GM21381 (cell line): ENCODE measurements around the gene DGKH.
"Not testable (repeated sequence)": the region's sequence is repeated elsewhere in the genome, so short reads cannot be mapped to it uniquely, and the experiment has no call there.

Experiments
- ATAC-seq: cut with Tn5 transposase; IDR thresholded peaks from one replicate; pipeline ENCODE4 v1.9.1; 2021; ENCODE audit warnings: mild to moderate bottlenecking, moderate library complexity; ENCODE audit not compliant: unreplicated experiment

DGKH gene

DNA sequence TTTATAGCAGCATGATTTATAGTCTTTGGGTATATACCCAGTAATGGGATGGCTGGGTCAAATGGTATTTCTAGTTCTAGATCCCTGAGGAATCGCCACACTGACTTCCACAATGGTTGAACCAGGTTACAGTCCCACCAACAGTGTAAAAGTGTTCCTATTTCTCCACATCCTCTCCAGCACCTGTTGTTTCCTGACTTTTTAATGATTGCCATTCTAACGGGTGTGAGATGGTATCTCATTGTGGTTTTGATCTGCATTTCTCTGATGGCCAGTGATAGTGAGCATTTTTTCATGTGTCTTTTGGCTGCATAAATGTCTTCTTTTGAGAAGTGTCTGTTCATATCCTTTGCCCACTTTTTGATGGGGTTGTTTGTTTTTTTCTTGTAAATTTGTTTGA lies 114.9 kb downstream of the DGKH start:
- ATAC-seq, result not testable (repeated sequence)

- not testable (repeated sequence) for ATAC-seq
These were observed 115.5 kb downstream of the DGKH start for GRCh38 chr13:42163910-42164309.

DNA sequence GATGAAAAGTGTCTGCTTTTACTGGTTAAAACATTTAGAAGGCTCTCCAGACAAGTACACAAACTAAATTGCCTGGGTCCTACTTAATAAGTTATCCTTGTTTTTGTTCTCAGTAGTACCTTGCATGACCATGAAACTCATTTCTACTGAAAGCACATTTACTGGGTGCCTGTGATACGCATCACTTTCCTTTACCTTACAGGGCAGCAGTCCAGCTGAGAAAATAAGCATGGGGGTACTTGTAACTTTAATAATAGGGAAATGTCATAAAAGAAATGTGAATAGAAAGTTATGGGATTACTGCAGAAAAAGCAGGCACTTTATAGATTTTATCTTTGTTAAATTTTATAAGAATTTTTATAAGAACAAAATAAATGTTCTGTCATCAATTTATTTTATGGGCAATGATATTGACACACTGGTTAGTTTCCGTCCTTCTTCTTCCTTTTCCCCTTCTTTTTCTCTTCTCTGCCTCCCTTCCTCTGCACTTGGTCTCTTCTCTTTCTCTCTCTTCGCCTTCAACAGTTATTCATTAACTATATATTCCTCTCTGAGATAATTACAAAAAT lies 116.2 kb downstream of the DGKH start:
- no peak for ATAC-seq

DNA sequence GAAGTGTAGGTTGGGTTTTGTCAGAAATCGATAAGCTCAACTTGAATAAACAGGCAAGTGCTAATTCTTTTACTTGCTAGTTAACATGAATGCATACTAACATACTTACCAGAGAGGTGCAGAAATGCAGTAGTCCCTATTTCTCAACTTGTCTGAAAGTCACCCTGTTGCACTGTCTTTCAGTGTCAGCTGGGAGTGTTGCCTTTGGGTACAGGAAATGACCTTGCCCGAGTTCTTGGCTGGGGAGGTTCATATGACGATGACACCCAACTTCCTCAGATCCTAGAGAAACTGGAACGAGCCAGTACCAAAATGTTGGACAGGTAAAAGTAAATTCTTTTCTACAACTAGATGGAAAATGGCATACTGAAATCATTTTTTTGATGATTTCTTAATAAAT lies 120.0 kb downstream of the DGKH start:
- ATAC-seq, result no peak

- no peak for ATAC-seq
These were observed 121.6 kb downstream of the DGKH start for GRCh38 chr13:42170029-42170428.

- no peak for ATAC-seq
These were observed 125.4 kb downstream of the DGKH start for GRCh38 chr13:42173789-42174343.

DNA sequence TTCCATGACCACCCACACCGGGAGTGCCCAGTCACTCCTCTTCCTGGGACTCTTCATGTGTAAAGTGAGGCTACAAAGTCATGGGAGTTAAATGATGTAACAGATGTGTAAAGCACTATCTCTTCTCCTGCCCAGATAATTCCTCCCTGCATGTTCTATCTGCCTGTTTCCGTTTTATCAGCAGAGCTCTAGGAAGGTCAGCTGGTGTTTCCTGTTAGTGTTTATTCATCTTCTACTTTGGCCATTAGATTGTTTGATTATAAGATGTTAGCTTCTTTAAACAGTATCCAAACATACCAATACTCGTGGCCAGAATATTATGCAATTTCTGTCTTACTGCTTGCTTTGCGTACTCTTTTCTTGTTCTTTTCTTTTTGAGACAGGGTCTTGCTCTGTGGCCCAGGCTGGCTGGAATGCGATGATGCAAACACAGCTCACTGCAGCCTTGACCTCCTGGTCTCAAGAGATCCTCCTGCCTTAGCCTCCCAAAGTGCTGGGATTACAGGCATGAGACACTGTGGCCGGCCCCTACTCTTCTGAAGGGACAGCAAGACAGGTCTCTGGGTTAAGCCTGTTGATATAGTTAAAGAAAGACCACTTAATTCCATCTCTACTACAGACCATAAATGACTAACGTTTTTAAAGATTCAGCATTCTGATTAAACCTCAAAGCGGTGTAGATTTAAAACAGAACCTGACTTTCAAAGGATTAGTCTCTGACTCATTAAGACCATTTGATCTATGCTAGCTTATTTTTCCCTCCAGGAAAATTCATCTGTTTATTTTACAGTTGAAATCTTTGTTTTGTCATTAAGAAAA lies 126.1 kb downstream of the DGKH start:
- no peak for ATAC-seq

- ATAC-seq, result no peak
These were observed 127.8 kb downstream of the DGKH start for GRCh38 chr13:42176294-42176693.

GRCh38 chr13:42177189-42177588 lies 128.7 kb downstream of the DGKH start:
- no peak for ATAC-seq

DNA sequence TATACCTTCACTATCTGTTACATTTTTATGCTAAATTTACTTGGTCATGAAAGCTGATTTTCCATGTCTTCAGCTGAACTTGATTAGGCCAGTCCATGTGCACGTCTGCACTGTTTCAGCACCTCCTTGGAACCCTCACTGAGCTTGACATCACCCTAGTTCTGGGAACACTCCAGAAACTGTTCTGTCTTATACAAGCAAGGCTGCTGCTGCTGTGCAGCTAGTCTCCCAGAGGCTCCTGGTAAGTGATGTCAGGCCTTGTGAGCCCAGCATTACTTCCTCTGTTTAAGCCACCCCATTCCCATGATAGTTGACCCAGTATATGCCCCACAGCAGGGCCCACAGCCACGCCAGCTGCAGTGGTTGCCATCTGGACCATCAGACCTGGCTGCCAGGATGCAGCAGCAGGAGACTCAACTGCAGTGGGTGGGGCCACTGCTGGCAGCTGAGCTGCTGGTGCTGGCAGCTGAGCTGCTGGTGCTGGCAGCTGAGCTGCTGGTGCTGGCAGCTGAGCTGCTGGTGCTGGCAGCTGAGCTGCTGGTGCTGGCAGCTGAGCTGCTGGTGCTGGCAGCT lies 133.0 kb downstream of the DGKH start:
- ATAC-seq, result no peak

- no peak for ATAC-seq
These were observed 140.6 kb downstream of the DGKH start for GRCh38 chr13:42189061-42189460.

- ATAC-seq, result no peak
These were observed 142.1 kb downstream of the DGKH start for GRCh38 chr13:42190529-42190928.

- ATAC-seq, result no peak
These were observed 163.4 kb downstream of the DGKH start for GRCh38 chr13:42211704-42212464.

DNA sequence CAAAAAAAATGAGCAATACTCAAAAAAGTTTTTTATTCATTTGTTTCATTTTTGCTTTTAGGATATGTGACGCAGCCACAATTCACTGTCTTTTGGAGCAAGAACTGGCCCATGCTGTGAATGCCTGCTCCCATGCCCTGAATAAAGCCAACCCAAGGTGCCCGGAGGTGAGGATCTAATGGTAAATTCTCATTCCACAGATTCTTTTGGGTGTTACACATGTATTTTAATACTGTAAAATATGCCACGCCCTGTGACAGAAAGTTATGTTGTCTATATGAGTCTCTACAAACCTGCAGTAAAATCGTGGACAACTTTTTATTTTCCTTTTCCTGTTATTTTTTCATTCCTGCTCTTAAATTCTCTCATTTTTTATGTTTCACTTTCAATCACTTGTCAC lies 166.0 kb downstream of the DGKH start:
- ATAC-seq, result no peak

DNA sequence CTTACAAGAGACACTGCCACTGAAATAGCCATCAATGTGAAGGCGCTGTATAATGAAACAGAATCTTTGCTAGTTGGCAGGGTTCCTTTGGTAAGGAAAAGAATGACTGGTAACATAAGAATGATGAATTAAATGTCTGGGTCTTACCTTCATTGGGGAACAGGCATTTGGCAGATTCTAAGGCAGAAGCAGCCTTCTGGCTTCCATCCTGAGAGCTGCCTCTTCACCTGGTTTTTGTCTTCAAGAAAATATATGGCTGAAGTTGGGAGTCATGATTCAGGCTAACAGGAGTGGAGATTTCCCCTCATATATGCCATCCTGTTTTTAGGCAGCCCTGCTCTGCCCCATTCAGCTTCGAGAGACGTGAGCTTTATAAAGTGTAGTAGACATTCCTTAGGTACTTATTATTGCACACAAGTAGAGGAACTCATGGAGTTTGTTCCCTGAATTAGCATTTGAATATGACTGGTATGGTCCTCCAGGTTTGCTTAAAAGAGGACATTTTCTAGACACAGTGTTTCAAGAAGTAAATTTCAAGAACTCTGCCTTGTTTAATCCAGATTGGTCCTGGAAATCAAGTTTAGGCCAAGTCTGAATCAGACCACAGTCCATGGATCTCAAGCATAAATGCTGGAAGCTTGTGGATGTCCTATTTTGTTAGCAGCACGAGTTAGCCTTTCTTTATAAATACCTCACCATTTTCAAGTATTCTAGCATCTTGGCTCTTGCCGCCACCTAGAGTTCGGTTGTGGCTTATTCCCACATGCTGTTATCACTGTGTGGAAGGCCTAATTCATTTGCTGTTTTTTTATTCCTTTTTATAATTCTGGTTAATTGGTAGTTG lies 167.4 kb downstream of the DGKH start:
- ATAC-seq, result no peak

DNA sequence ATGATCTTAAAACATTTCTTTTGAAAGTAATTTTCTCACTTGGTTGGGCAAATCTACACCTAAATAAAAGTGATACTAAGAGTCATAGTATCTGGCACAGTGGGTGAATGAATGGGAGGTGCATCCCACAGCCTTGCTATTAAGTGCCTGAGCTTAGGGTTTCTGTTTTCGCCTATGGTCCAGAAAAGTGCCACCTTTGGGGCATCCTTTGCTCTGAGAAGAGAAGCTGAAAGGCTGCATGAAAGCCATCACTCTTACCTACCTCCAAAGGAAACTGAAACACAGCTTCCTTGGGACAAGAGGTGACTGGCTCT lies 167.9 kb downstream of the DGKH start:
- no peak for ATAC-seq

- no peak for ATAC-seq
These were observed 170.1 kb downstream of the DGKH start for GRCh38 chr13:42218576-42218975.

- ATAC-seq, result no peak
These were observed 170.6 kb downstream of the DGKH start for GRCh38 chr13:42219051-42219450.

GRCh38 chr13:42219876-42220275 lies 171.4 kb downstream of the DGKH start:
- no peak for ATAC-seq

DNA sequence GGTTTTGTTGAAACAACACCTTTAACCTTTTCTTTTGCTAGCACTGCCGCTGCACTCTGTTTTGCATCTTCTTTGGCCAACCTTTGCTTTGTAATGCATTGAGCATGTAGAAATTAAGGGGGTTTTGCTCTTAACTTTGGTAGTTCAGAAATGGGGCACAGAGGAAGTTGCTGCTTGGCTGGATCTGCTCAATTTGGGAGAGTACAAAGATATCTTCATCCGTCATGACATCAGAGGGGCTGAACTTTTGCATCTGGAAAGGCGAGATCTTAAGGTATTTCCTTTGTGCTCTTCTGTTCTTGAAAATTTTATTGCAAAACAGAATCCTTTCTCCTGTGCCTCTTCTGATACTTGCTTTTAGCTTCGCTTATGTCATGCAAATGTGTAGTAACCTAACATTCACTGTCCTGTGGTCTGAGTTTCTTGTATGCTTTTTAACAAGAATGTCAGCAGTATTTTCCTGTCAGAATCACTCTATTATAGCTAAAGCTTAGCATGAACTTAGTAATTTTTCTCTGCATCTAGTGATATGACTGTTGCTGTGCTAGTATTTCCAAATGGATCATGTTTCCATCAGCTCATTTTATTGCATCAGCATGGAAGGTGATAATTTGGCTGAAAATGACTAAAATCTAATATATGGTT lies 172.8 kb downstream of the DGKH start:
- no peak for ATAC-seq
